OCI-LY3 (cell line): ENCODE results near the gene MTIF3.

Source experiments
- CTCF ChIP-seq: fragments of 200-600, 300-600 bp; sonication (generic); IDR thresholded peaks from 2 replicates; pipeline ENCODE4 v1.5.1; 2014; ENCODE audit warnings: antibody characterized with exemption, low read length, low read depth
- EZH2phosphoT487 ChIP-seq: fragments of 200-600 bp; shearing (Covaris generic); IDR thresholded peaks from 2 replicates; pipeline ENCODE4 v1.6.1; 2018; ENCODE audit warnings: antibody characterized with exemption, mixed run types, low read depth

GRCh38 chr13:27424246-27425157, 25.9 kb downstream of the MTIF3 start, which contains the start of gene GTF3A:
- TF ChIP-seq CTCF: no peak
- TF ChIP-seq EZH2phosphoT487: no peak
